Effector memory CD4-positive, alpha-beta T cell (primary cell): ENCODE measurements around the gene RWDD1.

ENCODE experiments used
- DNase-seq, 3 donors: peaks; one replicate each; pipeline ENCODE4 v3.0.0-alpha.2; 2020
- H3K27ac ChIP-seq: 2 replicates; pipeline ENCODE4 v1.7.0; 2013; ENCODE audit warnings: mild to moderate bottlenecking, low read length, moderate library complexity; ENCODE audit not compliant: insufficient read depth, poor library complexity, severe bottlenecking
- H3K27me3 ChIP-seq: replicated peaks from 2 replicates; pipeline ENCODE4 v1.7.0; 2013; ENCODE audit warnings: mild to moderate bottlenecking, low read length; ENCODE audit not compliant: insufficient read depth, control insufficient read depth, poor library complexity, severe bottlenecking
- H3K36me3 ChIP-seq: 2 replicates; pipeline ENCODE4 v1.7.0; 2013; ENCODE audit warnings: mild to moderate bottlenecking, low read length, moderate library complexity; ENCODE audit not compliant: control insufficient read depth, insufficient read depth
- H3K4me1 ChIP-seq: 2 replicates; pipeline ENCODE4 v1.7.0; 2013; ENCODE audit warnings: low read length, mild to moderate bottlenecking; ENCODE audit not compliant: control insufficient read depth, insufficient read depth, poor library complexity, severe bottlenecking
- H3K4me3 ChIP-seq: 2 replicates; pipeline ENCODE4 v1.7.0; 2013; ENCODE audit warnings: low read length, low read depth, mild to moderate bottlenecking; ENCODE audit not compliant: insufficient read depth, poor library complexity, severe bottlenecking
- H3K9me3 ChIP-seq: 2 replicates; pipeline ENCODE4 v1.7.0; 2013; ENCODE audit warnings: mild to moderate bottlenecking, low read length, moderate library complexity; ENCODE audit not compliant: control insufficient read depth

RWDD1 gene

GRCh38 chr6:116568821-116569755, 2.2 kb upstream of the RWDD1 start:
- no peak overlapping the region for H3K27ac ChIP-seq
- H3K9me3 ChIP-seq = no peaks in the 10 kb centered on the region
- H3K4me1 ChIP-seq = no peaks in the 10 kb centered on the region
- no peak for DNase-seq
- H3K4me3 ChIP-seq = no peak overlapping the region
- no peaks in the 10 kb centered on the region for H3K27me3 ChIP-seq
- H3K36me3 ChIP-seq = no peaks in the 10 kb centered on the region

- Histone ChIP-seq H3K36me3 (peaks cover 11% of the 10 kb centered on the region), H3K9me3 (no peaks in the 10 kb centered on the region), H3K27ac (peak overlapping the region; percentile 97), H3K4me3 (peak overlapping the region; percentile 71), H3K4me1 (no peaks in the 10 kb centered on the region), H3K27me3 (no peaks in the 10 kb centered on the region)
- no peak for DNase-seq
Measured at GRCh38 chr6:116571683-116572000, 338 bp downstream of the RWDD1 start.

- no peaks in the 10 kb centered on the region for H3K9me3 ChIP-seq
- H3K27me3 ChIP-seq = no peaks in the 10 kb centered on the region
- H3K36me3 ChIP-seq = peaks cover 11% of the 10 kb centered on the region
- H3K27ac ChIP-seq = peak overlapping the region; percentile 97
- no peak for DNase-seq
- peak overlapping the region; percentile 71 for H3K4me3 ChIP-seq
- no peaks in the 10 kb centered on the region for H3K4me1 ChIP-seq
Measured at GRCh38 chr6:116572162-116572561, 858 bp downstream of the RWDD1 start.

- no peak for DNase-seq
- no peak overlapping the region for H3K4me3 ChIP-seq
Measured at GRCh38 chr6:116575227-116575626, 3.9 kb downstream of the RWDD1 start.

GRCh38 chr6:116577486-116577885, 6.2 kb downstream of the RWDD1 start:
- Histone ChIP-seq H3K36me3 (peaks cover 11% of the 10 kb centered on the region), H3K27me3 (no peaks in the 10 kb centered on the region), H3K27ac (no peak overlapping the region), H3K9me3 (no peaks in the 10 kb centered on the region), H3K4me3 (no peak overlapping the region), H3K4me1 (no peaks in the 10 kb centered on the region)
- DNase-seq = no peak

More at GRCh38 chr6:116575227-116575626, 3.9 kb downstream of the RWDD1 start:
- H3K9me3 ChIP-seq = no peaks in the 10 kb centered on the region
- H3K36me3 ChIP-seq = peaks cover 11% of the 10 kb centered on the region
- H3K27ac ChIP-seq = no peak overlapping the region
- no peaks in the 10 kb centered on the region for H3K27me3 ChIP-seq
- H3K4me1 ChIP-seq = no peaks in the 10 kb centered on the region

- Histone ChIP-seq H3K4me3 (no peak overlapping the region), H3K4me1 (no peaks in the 10 kb centered on the region), H3K36me3 (peaks cover 11% of the 10 kb centered on the region), H3K9me3 (no peaks in the 10 kb centered on the region), H3K27ac (no peak overlapping the region), H3K27me3 (no peaks in the 10 kb centered on the region)
- DNase-seq = no peak
Measured at GRCh38 chr6:116578335-116578734, 7.0 kb downstream of the RWDD1 start.

GRCh38 chr6:116579143-116579542, 7.8 kb downstream of the RWDD1 start:
- H3K36me3 ChIP-seq = peaks cover 19% of the 10 kb centered on the region

GRCh38 chr6:116580198-116580597, 8.9 kb downstream of the RWDD1 start:
- no peak for DNase-seq
- Histone ChIP-seq H3K36me3 (peaks cover 29% of the 10 kb centered on the region), H3K27ac (no peak overlapping the region)

More at GRCh38 chr6:116579143-116579542, 7.8 kb downstream of the RWDD1 start:
- Histone ChIP-seq H3K4me3 (no peak overlapping the region), H3K9me3 (no peaks in the 10 kb centered on the region), H3K27me3 (no peaks in the 10 kb centered on the region), H3K27ac (no peak overlapping the region), H3K4me1 (no peaks in the 10 kb centered on the region)
- DNase-seq = no peak

GRCh38 chr6:116586276-116586675, 15.0 kb downstream of the RWDD1 start:
- Histone ChIP-seq H3K9me3 (no peaks in the 10 kb centered on the region), H3K27ac (no peak overlapping the region), H3K4me1 (no peaks in the 10 kb centered on the region), H3K27me3 (no peaks in the 10 kb centered on the region), H3K4me3 (no peak overlapping the region), H3K36me3 (peaks cover 50% of the 10 kb centered on the region)
- no peak for DNase-seq

More at GRCh38 chr6:116580198-116580597, 8.9 kb downstream of the RWDD1 start:
- Histone ChIP-seq H3K4me3 (no peak overlapping the region), H3K27me3 (no peaks in the 10 kb centered on the region), H3K9me3 (no peaks in the 10 kb centered on the region), H3K4me1 (no peaks in the 10 kb centered on the region)

- Histone ChIP-seq H3K27me3 (no peaks in the 10 kb centered on the region), H3K36me3 (peaks cover 55% of the 10 kb centered on the region), H3K9me3 (no peaks in the 10 kb centered on the region), H3K4me1 (no peaks in the 10 kb centered on the region), H3K4me3 (no peak overlapping the region), H3K27ac (no peak overlapping the region)
- no peak for DNase-seq
Measured at GRCh38 chr6:116586738-116587137, 15.4 kb downstream of the RWDD1 start.
